GM13977 (cell line): ENCODE measurements around the gene PLP1.
"Not testable (repeated sequence)": the region's sequence is repeated elsewhere in the genome, so short reads cannot be mapped to it uniquely, and the experiment has no call there.

ENCODE experiments used
- DNase-seq: peaks from one replicate; pipeline ENCODE4 v3.0.0; 2012; ENCODE audit warnings: low spot score
- CTCF ChIP-seq: IDR thresholded peaks from 2 replicates; pipeline ENCODE4 v1.5.1; 2012; ENCODE audit warnings: mild to moderate bottlenecking, control low read depth; ENCODE audit not compliant: insufficient read depth; ENCODE audit errors: extremely low read depth, missing control alignments
- in situ Hi-C: fragments of 300-500 bp; cut with MboI; formaldehyde crosslinking; loops from one replicate; pipeline ENCODE4 v1.12.0; 2022; ENCODE audit warnings: low sequenced_read_pairs, low pct_unique_long_range_greater_than_20kb, mixed read lengths, inconsistent platforms; ENCODE audit not compliant: unreplicated experiment

The PLP1 gene

GRCh38 chrX:103797691-103798090 lies 21.1 kb downstream of the PLP1 start:
- no peak for DNase-seq
- in situ Hi-C loops: no loop called here

DNA sequence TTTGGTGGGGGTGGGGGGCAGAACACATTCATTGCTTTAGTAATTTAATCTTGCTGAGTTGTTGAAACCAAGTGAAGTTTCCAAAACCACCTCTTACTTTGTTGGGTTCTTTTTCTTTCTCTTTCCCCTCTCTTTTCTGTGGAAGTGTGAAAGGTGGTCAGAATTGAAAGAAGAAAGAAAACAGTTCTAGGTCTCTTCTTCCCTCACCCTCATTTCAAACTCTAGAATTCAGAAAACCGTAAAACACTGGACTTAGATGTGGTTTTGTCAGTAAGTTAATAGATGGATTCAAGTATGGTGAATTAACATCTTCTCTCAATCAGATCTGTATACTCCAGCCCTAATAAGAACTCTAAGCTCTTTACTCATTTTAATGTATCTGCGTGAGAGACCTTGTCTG lies 23.7 kb downstream of the PLP1 start:
- in situ Hi-C loops: loop anchor here (25.0 kb wide), 1 partner anchor 263 kb away; no protein-coding TSS in a partner anchor
- TF ChIP-seq CTCF: no peak

More at GRCh38 chrX:103797691-103798090, 21.1 kb downstream of the PLP1 start:
- no peak for TF ChIP-seq CTCF

GRCh38 chrX:103805860-103806259 lies 29.2 kb downstream of the PLP1 start:
- in situ Hi-C loops: loop anchor here (25.0 kb wide), 1 partner anchor 269 kb away; no protein-coding TSS in a partner anchor
- no peak for DNase-seq
- TF ChIP-seq CTCF: no peak

More for the DNA sequence above, 23.7 kb downstream of the PLP1 start:
- no peak for DNase-seq

- no peak for DNase-seq
- TF ChIP-seq CTCF: no peak
- in situ Hi-C loops: loop anchor here (25.0 kb wide), 1 partner anchor 270 kb away; no protein-coding TSS in a partner anchor
Measured at GRCh38 chrX:103806862-103807474, 30.3 kb downstream of the PLP1 start.

GRCh38 chrX:103811858-103812257 lies 35.2 kb downstream of the PLP1 start:
- no peak for DNase-seq
- in situ Hi-C loops: loop anchor here (25.0 kb wide), 1 partner anchor 275 kb away; no protein-coding TSS in a partner anchor
- TF ChIP-seq CTCF: no peak

DNA sequence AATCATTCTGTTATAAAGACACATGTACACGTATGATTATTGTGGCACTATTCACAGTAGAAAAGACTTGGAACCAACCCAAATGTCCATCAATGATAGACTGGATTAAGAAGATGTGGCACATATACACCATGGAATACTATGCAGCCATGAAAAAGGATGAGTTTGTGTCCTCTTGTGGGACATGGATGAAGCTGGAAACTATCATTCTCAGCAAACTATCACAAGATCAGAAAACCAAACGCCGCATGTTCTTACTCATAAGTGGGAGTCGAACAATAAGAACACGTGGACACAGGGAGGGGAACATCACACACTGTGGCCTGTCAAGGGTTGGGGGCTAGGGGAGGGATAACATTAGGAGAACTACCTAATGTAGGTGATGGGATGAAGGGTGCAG lies 40.5 kb downstream of the PLP1 start:
- DNase-seq: not testable (repeated sequence)
- in situ Hi-C loops: loop anchor here (25.0 kb wide), 1 partner anchor 280 kb away; no protein-coding TSS in a partner anchor

- TF ChIP-seq CTCF: peak; percentile 64
- DNase-seq: peak; percentile 32
- in situ Hi-C loops: loop anchor here (25.0 kb wide), 1 partner anchor 280 kb away; no protein-coding TSS in a partner anchor
Measured at GRCh38 chrX:103817502-103817901, 40.9 kb downstream of the PLP1 start.
